ENCODE results near the gene PCDHGB4.
"Not testable (repeated sequence)": the region's sequence is repeated elsewhere in the genome, so short reads cannot be mapped to it uniquely, and the experiment has no call there.

PCDHGB4 gene

DNA sequence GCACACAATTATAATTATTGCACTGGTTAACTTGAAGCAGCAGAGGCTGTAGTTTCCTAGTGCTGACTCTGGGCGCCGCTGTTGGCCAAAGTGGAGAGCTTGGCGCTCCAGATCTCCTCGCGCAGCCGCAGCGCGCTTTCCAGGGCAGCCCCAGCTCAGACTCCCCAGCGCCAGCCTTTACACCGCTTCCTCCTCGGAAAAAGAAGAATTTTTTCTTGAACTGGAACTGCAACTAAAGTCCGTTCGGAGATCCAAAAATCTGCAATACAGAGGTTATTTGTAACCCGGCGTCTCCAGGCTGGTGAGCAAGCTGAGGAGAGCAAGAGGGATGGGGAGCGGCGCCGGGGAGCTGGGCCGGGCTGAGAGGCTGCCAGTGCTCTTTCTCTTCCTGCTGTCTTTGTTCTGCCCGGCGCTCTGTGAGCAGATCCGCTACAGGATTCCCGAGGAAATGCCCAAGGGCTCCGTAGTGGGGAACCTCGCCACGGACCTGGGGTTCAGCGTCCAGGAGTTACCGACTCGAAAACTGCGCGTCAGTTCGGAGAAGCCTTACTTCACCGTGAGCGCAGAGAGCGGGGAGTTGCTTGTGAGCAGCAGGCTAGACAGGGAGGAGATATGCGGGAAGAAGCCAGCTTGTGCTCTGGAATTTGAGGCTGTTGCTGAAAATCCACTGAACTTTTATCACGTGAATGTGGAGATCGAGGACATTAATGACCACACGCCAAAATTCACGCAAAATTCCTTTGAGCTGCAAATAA is at the start of gene PCDHGB4:
Gene PCDHGB4, plus strand, starts transcription at position 142 of the 755 bp plus-strand sequence. Its CDS starts 187 bp downstream, at position 329.
- DNase-seq (ENCODE audit: low spot score) = not testable (repeated sequence)

DNA sequence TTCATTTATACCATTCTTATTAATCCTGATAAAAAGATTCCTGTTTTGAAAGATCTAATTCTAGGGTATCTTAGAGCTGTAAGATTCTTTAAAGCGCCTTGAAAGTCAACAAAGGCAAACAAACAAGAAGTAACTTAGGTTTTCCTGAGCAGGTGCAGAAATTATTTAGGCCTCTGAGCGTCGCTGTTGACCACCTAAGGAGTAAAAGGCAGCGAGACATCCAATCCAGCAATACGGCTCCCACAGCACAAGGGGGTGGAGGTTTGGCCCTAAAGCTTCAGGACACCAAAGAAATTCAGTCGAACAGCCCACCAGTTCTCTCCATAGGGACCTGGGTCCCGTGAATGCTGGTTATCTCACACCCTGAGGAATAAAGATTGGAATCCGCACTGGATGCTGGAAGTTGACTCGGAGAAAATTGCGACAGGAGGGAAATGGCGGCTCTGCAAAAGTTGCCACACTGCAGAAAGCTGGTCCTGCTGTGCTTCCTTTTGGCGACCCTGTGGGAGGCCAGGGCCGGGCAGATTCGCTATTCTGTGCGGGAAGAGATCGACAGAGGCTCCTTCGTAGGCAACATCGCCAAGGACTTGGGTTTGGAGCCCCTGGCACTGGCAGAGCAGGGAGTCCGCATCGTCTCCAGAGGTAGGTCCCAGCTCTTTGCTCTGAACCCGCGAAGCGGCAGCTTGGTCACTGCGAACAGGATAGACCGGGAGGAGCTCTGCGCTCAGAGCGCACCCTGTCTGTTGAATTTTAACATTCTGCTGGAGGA is 48.8 kb upstream of the PCDHGB4 start, which contains the start of gene PCDHGA2:
Gene PCDHGA2, plus strand, starts transcription at position 223 of the 769 bp plus-strand sequence.
- no peak for DNase-seq (ENCODE audit: low spot score)

DNA sequence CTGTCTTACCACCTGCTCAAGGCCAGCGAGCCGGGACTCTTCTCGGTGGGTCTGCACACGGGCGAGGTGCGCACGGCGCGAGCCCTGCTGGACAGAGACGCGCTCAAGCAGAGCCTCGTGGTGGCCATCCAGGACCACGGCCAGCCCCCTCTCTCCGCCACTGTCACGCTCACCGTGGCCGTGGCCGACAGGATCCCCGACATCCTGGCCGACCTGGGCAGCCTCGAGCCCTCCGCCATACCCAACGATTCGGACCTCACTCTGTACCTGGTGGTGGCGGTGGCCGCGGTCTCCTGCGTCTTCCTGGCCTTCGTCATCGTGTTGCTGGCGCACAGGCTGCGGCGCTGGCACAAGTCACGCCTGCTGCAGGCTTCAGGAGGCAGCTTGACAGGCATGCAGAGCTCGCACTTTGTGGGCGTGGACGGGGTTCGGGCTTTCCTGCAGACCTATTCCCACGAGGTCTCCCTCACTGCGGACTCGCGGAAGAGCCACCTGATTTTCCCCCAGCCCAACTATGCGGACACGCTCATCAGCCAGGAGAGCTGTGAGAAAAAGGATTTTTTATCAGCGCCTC is 46.6 kb upstream of the PCDHGB4 start:
- not testable (repeated sequence) for DNase-seq (ENCODE audit: low spot score)

DNA sequence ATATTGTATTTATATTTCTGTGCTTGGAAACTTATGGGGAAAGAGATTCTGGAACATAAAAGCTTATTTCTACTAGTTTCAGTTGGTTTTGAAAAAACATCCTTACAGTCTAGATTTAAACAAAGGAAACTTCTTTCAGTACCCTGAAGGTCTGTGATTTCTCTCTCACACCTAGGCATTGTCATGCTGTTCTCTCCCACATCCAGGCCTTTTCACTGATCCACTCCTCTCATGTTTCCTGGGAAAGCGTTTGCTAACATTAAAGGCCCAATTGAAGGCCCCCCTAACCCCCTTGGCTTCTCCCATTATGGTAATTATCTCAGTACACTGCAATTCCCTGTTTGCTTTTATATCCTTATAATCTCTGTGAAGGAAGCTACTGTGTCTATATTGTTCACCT is 44.7 kb upstream of the PCDHGB4 start:
- DNase-seq (ENCODE audit: low spot score) = no peak

DNA sequence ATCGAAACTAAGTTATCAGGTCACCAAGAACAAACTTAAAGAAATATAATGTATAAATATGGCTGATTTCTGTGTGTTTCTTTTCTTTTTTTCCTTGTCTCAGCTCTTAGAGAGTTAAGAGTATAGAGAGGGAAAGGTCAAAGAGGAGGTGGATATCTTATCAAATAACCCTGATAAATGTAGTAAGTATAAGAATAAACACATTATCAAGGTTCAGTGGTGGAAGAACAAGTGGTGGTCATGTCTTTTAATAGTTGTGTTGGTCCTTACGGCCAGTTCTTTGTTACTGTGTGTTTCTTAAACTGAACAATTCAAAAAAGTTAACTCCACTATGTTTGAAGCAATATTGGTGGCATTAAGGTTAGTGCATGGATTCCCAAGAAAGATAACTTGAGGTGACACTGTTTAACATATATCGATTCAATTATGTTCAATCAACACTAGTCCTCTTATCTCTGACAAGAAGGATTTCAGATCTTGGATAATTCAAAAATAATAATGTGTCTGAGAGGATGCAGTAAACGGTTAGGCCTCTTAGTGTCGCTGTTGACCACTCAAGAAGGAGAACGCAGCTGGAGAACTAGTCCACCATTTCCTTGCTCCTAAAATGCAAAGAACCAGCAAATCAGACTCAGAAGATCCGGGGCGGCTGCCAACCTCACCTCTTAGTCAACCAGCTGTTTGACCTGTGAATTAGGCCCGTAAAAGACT is 44.1 kb upstream of the PCDHGB4 start, which contains the start of gene PCDHGA3:
Gene PCDHGA3, plus strand, starts transcription at position 588 of the 711 bp plus-strand sequence. CDS start 205 bp downstream, outside the sequence.
- DNase-seq (ENCODE audit: low spot score) = no peak

DNA sequence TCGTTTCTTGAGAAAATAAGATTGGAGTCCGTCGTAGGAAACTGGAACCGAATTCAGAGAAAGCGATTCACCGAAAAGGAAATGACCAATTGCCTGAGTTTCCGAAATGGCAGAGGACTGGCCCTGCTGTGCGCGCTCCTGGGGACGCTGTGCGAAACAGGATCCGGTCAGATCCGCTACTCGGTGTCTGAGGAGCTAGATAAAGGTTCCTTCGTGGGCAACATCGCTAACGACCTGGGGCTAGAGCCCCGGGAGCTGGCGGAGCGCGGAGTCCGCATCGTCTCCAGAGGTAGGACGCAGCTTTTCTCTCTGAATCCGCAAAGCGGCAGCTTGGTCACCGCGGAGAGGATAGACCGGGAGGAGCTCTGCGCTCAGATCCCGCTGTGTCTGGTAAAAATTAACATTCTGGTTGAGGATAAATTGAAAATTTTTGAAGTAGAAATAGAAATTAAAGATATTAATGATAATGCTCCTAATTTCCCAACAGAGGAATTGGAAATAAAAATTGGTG is 43.5 kb upstream of the PCDHGB4 start:
- no peak for DNase-seq (ENCODE audit: low spot score)

DNA sequence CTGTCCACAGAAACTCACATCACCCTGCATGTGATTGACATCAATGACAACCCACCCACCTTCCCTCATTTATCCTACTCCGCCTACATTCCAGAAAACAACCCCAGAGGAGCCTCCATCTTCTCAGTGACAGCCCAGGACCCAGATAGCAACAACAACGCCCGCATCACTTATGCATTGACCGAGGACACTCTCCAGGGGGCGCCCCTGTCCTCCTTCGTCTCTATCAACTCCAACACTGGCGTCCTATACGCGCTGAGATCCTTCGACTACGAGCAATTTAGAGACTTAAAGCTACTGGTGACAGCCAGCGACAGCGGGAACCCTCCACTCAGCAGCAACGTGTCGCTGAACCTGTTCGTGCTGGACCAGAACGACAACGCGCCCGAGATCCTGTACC is 42.2 kb upstream of the PCDHGB4 start:
- no peak for DNase-seq (ENCODE audit: low spot score)

DNA sequence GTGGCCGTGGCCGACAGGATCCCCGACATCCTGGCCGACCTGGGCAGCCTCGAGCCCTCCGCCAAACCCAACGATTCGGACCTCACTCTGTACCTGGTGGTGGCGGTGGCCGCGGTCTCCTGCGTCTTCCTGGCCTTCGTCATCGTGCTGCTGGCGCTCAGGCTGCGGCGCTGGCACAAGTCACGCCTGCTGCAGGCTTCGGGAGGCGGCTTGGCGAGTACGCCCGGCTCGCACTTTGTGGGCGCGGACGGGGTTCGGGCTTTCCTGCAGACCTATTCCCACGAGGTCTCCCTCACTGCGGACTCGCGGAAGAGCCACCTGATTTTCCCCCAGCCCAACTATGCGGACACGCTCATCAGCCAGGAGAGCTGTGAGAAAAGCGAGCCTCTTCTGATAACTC is 41.5 kb upstream of the PCDHGB4 start:
- DNase-seq (ENCODE audit: low spot score) = not testable (repeated sequence)

DNA sequence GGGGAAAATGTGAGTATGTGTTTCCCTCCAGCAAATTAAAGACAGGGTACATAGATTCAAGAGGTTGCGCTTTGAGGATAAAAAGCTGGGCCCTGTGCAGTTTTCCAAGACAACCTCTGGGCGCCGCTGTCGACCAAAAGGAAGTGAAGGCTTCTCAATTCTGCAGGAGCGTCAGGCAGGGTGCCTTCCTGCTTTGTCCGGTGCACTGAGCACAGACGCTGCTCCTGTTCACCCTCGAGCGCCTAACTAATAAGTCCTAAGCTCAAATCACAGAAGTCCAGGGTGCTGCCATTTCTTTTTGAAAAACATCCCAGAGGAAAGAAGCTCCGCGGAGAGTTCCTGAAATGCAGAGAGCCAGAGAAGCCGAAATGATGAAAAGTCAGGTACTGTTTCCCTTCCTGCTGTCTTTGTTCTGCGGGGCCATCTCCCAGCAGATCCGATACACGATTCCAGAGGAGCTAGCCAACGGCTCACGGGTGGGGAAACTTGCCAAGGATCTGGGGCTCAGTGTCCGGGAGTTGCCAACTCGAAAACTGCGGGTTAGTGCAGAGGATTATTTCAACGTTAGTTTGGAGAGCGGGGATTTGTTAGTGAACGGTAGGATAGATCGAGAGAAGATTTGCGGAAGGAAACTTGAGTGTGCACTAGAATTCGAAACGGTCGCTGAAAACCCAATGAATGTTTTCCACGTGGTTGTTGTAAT is 37.4 kb upstream of the PCDHGB4 start, which contains the start of gene PCDHGB1:
Gene PCDHGB1, plus strand, starts transcription at position 183 of the 703 bp plus-strand sequence. Its CDS starts 162 bp downstream, at position 345.
- peak; percentile 84 for DNase-seq (ENCODE audit: low spot score)

DNA sequence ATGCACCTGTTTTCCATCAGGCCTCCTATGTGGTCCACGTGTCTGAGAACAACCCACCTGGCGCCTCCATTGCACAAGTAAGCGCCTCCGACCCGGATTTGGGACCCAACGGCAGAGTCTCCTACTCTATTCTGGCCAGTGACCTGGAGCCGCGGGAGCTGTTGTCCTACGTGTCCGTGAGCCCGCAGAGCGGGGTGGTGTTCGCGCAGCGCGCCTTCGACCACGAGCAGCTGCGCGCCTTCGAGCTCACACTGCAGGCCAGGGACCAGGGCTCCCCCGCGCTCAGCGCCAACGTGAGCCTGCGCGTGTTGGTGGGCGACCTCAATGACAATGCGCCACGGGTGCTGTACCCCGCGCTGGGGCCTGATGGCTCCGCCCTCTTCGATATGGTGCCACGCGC is 35.9 kb upstream of the PCDHGB4 start:
- DNase-seq (ENCODE audit: low spot score) = no peak

DNA sequence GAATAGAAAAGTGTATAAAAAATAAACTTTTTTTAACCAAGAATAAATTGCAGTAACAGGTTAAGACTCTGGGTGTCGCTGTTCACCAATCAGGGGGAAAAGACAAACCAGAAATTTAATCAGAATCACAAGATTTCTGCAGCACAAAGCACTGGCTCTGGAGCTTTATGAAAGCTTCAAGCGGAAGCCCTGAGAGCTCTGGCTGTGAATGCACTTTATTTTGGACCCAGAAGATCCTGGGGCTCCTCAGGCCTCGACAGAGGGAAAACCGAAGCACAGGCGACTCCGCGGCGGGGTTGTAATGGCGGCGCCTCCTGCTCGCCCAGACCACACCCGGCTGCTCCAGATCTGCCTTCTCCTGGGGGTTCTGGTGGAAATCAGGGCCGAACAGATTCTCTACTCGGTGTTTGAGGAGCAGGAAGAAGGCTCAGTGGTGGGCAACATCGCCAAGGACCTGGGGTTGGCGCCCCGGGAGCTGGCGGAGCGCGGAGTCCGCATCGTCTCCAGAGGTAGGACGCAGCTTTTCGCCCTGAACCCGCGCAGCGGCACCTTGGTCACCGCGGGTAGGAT is 32.5 kb upstream of the PCDHGB4 start, which contains the start of gene PCDHGA4:
Gene PCDHGA4, plus strand, starts transcription at position 122 of the 570 bp plus-strand sequence. Its CDS starts 87 bp downstream, at position 209.
- no peak for DNase-seq (ENCODE audit: low spot score)

DNA sequence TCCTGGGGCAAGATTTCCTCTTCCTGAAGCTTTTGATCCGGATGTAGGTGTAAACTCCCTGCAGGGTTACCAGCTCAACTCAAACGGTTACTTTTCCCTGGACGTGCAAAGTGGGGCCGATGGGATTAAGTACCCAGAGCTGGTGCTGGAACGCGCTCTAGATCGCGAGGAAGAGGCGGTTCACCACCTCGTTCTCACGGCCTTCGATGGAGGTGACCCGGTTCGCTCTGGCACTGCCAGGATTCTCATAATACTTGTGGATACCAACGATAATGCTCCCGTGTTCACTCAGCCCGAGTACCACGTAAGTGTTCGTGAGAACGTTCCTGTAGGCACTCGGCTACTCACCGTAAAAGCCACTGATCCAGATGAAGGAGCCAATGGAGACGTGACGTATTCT is 31.9 kb upstream of the PCDHGB4 start:
- DNase-seq (ENCODE audit: low spot score) = no peak

DNA sequence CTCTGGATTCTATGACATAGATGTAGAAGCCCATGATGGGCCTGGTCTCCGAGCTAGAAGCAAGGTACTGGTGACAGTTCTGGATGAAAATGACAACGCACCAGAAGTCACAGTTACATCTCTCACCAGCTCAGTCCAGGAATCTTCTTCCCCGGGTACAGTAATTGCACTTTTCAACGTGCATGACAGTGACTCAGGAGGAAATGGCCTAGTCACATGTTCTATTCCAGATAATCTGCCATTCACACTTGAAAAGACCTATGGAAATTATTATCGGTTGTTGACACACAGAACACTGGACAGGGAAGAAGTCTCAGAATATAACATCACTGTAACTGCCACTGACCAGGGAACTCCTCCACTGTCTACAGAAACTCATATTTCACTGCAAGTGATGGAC is 31.4 kb upstream of the PCDHGB4 start:
- peak; percentile 20 for DNase-seq (ENCODE audit: low spot score)

DNA sequence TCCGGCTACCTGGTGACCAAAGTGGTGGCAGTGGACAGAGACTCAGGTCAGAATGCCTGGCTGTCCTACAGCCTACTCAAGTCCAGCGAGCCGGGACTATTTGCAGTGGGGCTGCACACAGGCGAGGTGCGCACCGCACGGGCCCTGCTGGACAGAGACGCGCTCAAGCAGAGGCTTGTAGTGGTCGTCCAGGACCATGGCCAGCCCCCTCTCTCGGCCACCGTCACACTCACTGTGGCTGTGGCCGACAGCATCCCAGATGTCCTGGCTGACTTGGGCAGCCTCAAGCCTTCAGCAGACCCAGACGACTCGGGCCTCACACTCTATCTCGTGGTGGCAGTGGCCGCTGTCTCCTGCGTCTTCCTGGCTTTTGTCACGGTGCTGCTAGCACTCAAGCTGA is 30.5 kb upstream of the PCDHGB4 start:
- no peak for DNase-seq (ENCODE audit: low spot score)

DNA sequence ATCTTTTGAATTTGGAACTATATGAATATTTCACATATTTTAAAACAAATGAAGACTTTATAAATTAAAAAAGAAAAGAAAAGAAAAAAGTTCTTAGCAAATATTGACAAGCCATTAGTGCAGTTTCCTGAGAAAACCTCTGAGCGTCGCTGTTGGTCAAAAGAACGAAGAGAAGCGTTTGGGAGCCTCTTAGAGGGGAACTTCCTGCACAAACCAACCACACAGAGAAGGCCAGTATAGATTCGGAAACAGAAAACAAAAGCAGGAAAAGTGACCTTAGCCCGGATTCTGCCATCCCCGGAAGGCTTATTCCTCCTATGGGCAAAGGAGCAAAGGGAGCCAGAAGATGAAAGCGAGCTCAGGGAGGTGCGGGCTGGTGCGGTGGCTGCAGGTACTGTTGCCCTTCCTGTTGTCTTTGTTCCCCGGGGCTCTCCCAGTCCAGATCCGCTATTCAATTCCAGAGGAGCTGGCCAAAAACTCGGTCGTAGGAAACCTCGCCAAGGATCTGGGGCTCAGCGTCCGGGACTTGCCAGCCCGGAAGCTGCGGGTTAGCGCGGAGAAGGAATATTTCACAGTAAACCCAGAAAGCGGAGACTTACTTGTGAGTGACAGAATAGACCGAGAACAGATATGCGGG is 27.6 kb upstream of the PCDHGB4 start, which contains the start of gene PCDHGB2:
Gene PCDHGB2, plus strand, starts transcription at position 205 of the 637 bp plus-strand sequence. Its CDS starts 142 bp downstream, at position 347.
- peak; percentile 80 for DNase-seq (ENCODE audit: low spot score)

DNA sequence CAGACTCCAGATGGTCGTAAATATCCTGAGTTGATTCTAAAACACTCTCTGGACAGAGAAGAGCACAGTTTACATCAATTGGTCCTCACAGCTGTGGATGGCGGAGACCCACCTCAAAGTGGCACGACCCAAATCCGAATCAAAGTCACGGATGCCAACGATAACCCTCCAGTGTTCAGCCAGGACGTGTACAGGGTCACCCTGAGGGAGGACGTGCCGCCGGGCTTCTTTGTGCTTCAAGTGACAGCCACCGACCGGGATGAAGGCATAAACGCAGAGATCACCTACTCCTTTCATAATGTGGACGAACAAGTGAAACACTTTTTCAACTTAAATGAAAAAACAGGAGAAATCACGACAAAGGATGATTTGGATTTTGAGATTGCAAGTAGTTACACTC is 26.8 kb upstream of the PCDHGB4 start:
- DNase-seq (ENCODE audit: low spot score) = no peak

DNA sequence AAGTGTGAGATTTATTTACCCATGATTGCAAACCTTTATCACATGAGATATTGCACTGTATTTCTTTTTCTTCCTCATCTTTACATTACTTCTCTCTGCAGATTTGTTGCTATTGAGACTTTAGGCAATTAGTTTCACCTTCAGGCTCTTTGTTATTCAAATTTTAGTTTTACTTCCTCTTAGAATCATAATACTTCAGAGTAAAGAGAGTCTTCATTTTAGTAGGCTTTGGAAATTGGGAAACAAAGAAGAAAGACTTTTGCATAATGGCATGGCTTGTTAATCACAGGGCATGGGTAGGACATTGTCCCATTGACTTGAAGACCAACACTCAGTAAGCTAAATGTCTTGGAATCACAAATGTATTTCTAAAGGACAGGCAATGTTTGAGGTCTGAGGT is 24.8 kb upstream of the PCDHGB4 start:
- no peak for DNase-seq (ENCODE audit: low spot score)

DNA sequence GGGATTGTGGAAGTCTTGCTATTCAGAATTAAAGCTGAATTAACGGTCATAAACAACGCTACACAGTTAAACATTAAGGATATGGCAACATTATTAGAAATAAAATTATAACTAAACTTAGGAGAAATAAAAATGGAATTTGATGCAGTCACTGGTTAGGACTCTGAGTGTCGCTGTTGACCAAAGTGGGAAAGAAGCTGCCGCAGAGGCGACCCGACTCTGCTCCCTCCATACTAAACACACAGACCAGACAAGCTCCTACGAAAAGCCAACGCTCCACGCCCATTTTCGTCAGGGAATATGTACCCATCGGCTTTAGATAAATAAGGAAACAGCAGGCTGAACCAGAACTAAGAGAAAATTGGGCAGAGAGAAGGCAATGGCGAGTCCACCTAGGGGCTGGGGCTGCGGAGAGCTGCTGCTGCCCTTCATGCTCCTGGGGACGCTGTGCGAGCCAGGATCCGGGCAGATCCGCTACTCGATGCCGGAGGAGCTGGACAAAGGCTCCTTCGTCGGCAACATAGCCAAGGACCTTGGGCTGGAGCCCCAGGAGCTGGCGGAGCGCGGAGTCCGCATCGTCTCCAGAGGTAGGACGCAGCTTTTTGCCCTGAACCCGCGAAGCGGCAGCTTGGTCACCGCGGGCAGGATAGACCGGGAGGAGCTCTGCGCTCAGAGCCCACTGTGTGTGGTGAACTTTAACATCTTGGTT is 23.4 kb upstream of the PCDHGB4 start, which contains the start of gene PCDHGA5:
Gene PCDHGA5, plus strand, starts transcription at position 211 of the 709 bp plus-strand sequence. Its CDS starts 169 bp downstream, at position 380.
- DNase-seq (ENCODE audit: low spot score) = no peak
